Measurements from ENCODE around the gene DCHS2.

DNA sequence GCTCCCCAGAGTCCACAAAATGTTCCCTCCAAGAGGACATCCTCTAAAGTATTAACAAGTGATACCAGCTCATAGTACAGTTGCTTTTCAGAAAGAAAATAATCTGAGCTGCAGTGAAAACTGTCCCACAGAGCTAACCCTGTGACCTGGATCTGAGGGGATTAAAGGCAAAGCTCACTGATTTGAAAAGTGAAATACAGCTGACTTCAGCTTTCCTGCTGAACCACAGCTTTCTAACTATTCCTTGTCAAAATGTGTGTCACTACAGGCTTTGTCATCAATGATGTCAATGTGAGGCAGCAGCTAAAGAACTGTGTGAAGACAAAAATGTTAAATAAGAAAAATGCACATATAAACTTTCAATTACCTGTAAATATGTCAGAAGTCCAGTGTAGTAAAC is 36.9 kb downstream of the DCHS2 start:
- TF ChIP-seq, protein P1, sequence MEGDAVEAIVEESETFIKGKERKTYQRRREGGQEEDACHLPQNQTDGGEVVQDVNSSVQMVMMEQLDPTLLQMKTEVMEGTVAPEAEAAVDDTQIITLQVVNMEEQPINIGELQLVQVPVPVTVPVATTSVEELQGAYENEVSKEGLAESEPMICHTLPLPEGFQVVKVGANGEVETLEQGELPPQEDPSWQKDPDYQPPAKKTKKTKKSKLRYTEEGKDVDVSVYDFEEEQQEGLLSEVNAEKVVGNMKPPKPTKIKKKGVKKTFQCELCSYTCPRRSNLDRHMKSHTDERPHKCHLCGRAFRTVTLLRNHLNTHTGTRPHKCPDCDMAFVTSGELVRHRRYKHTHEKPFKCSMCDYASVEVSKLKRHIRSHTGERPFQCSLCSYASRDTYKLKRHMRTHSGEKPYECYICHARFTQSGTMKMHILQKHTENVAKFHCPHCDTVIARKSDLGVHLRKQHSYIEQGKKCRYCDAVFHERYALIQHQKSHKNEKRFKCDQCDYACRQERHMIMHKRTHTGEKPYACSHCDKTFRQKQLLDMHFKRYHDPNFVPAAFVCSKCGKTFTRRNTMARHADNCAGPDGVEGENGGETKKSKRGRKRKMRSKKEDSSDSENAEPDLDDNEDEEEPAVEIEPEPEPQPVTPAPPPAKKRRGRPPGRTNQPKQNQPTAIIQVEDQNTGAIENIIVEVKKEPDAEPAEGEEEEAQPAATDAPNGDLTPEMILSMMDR (IDR thresholded peaks at IDR 0.05; ENCODE audit: poor library complexity), result no peak
- TF ChIP-seq EZH2 (IDR thresholded peaks at IDR 0.05; ENCODE audit: borderline replicate concordance) (no peak), EZH2phosphoT487 (IDR thresholded peaks at IDR 0.05; ENCODE audit: low read depth, severe bottlenecking, unreplicated experiment) (no peak)
